Activated T-helper 1 cell treated with Interleukin-2 at 50 U/mL for 16 hours (primary cell): ENCODE measurements around the gene DIO1.
A peak's percentile ranks its signal among the peaks of the same experiment; 100 is the strongest.

Source experiments
- DNase-seq: peaks from one replicate; pipeline ENCODE4 v3.0.0-alpha.2; 2020; ENCODE audit warnings: low read depth

The DIO1 gene

GRCh38 chr1:53942127-53942957 is 48.4 kb downstream of the DIO1 start:
- no peak for DNase-seq

GRCh38 chr1:53943090-53943489 is 49.1 kb downstream of the DIO1 start:
- no peak for DNase-seq

GRCh38 chr1:53943490-53944043 is 49.6 kb downstream of the DIO1 start:
- no peak for DNase-seq

- DNase-seq: no peak
These were observed 50.6 kb downstream of the DIO1 start for GRCh38 chr1:53944469-53945182.

GRCh38 chr1:53945183-53945432 is 51.1 kb downstream of the DIO1 start:
- DNase-seq: no peak

GRCh38 chr1:53945433-53946251 is 51.7 kb downstream of the DIO1 start, which contains the start of gene IFT25:
IFT25 (minus strand) TSS chr1:53945699; CDS start chr1:53940082, 5,617 bp downstream.
- peak; percentile 98 for DNase-seq

- no peak for DNase-seq
These were observed 52.5 kb downstream of the DIO1 start, which contains the start of gene LRRC42 for GRCh38 chr1:53946252-53947171. LRRC42 (plus strand) TSS chr1:53946350; CDS start chr1:53952000, 5,650 bp downstream.

GRCh38 chr1:53947172-53947907 is 53.4 kb downstream of the DIO1 start:
- no peak for DNase-seq

GRCh38 chr1:53948291-53948690 is 54.3 kb downstream of the DIO1 start:
- DNase-seq: no peak

- DNase-seq: no peak
These were observed 55.3 kb downstream of the DIO1 start for GRCh38 chr1:53949023-53949990.

GRCh38 chr1:53951697-53952096 is 57.7 kb downstream of the DIO1 start:
- DNase-seq: no peak

GRCh38 chr1:53954128-53954527 is 60.1 kb downstream of the DIO1 start:
- no peak for DNase-seq

- no peak for DNase-seq
These were observed 62.6 kb downstream of the DIO1 start for GRCh38 chr1:53956308-53957168.

GRCh38 chr1:53957194-53957818 is 63.3 kb downstream of the DIO1 start:
- no peak for DNase-seq

GRCh38 chr1:53959664-53960250 is 65.8 kb downstream of the DIO1 start:
- DNase-seq: no peak
